ENCODE measurements around the gene RPL36AL. TPM values are rescaled to one million over a fixed set of nuclear protein-coding genes. Genes with fewer than 3 reads are reported as not detected.
"Not testable (repeated sequence)": the region's sequence is repeated elsewhere in the genome, so short reads cannot be mapped to it uniquely, and the experiment has no call there.

Gene RPL36AL
- total RNA-seq: 100 to 1,000 TPM; 132 to 214 (median 159) TPM

DNA sequence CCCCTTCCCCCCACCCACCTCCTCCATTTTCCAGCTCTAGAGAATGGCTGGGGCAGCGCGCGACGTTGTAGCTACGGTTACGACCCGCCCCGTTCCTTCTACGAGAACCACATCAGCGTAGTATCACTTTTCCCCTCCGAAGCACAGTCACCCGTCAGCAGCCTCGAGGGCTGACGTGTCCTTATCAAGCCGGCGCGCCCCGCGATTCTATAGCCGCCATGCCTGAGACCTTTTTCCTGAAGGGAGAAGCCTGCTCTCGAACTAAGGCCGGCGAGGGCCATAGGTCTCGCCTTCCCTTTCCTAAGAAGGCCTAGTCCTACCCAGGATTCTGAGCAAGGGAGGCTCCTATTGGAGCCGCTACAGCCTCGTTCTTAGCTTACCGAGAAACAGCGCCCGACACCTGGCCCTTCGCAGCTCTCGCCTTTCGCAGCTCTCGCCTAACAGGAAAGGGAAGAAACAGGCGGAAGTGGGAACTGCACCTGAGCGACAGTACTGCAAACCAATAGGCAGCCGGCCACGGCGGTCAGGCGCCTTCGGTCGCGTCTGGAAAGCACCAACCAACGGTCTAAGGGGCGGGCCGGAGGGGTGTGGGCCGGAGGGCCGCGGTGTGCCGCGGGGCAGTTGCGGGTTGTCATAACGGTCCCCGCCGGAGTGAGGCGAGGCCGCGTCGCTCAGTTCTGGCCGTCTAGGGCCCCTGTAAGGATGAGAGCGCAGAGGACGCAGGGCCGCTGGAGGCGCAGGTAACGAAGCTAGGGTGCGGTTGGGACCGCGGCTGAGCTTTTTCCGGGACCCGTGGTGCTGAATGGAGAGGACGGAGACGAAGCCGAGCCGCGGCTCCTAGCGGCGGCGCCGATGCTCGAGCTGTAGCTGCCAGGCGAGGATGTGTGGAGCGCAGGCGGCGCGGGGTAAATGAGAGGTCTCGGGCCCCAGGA, at the start of gene RPL36AL, which contains the start of gene MGAT2:
TSS of gene RPL36AL (minus strand) at position 445 of the 932 bp plus-strand sequence. CDS start 1,522 bp downstream, outside the sequence.
TSS of gene MGAT2 (plus strand) at position 618 of the 932 bp plus-strand sequence. CDS start 470 bp downstream, outside the sequence.
- intact Hi-C loops (cut with DNase I; ENCODE audit: low total_unique reads): no loop called here
- peak; percentile 97 to 99 for DNase-seq (ENCODE audit: low spot score in 2 of 2)
- TF ChIP-seq POLR2A (IDR thresholded peaks at IDR 0.05) (peak in 1 of 2 donors; percentile 69), CTCF (IDR thresholded peaks at IDR 0.05) (peak in 1 of 3 donors; percentile 33)
- WGBS, 2 donors: 0% methylated on average over 58 to 83 of the region's 85 CpGs
- peak within 1 kb of the TSS; percentile 77 for H3K4me3 ChIP-seq (ENCODE audit: low read depth, poor library complexity, severe bottlenecking)

DNA sequence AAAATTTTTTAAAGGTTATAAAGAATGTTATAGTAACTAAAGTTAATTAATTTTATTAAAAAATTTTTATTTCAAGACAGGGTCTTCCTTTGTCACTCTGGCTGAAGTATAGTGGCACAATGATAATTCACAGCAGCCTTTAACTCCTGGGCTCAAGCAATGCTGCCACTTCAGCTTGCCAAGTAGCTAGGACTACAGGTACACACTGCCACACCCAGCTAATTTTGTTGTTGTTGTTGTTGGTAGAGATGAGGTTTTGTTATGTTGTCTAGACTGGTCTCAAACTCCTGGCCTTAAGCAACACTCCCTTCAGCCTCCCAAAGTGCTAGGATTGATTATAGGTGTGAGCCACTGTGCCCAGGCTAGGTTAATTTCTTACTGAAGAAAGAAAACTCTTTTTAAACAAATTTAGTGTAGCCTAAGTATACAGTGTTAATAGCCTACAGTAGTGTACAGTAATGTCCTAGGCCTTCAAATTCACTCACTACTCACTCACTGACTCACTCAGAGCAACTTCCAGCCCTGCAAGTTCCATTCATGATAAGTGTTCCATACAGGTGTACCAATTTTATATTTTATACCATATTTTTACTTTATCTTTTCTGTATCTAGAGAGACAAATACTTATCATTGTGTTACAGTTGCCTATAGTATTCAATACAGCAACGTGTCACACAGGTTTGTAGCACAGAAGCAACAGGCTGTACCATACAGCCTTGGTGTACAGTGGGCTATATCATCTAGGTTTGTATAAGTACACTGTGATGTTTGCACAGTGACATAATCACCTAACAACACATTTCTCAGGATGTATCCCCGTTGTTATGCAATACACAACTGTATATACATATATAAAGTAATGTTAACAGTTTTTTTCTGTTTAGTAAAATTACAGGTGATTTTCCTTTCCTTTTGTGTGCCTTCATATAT, 39.4 kb upstream of the RPL36AL start:
- 85 to 88% methylated on average over 2 of the region's 2 CpGs for WGBS, 2 donors
- no peak for DNase-seq (ENCODE audit: low spot score in 2 of 2)
- H3K4me3 ChIP-seq (ENCODE audit: low read depth, poor library complexity, severe bottlenecking): no peak overlapping the region
- TF ChIP-seq POLR2A (IDR thresholded peaks at IDR 0.05) (no peak), CTCF (IDR thresholded peaks at IDR 0.05) (no peak)
- intact Hi-C loops (cut with DNase I; ENCODE audit: low total_unique reads): no loop called here

DNA sequence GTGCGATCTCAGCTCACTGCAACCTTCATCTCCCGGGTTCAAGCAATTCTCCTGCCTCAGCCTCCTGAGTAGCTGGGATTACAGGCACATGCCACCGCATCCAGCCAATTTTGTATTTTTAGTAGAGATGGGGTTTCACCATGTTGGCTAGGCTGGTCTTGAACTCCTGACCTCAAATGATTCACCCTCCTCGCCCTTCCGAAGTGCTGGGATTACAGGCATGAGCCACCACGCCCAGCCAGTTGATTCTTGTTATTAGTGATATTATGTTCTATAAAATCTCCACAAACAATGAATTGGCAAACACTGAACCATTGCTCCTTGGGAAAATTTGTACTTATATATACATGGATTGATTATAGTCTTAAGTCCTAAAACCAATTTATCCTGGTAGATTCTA, 37.1 kb upstream of the RPL36AL start:
- H3K4me3 ChIP-seq (ENCODE audit: low read depth, poor library complexity, severe bottlenecking); DNase-seq (ENCODE audit: low spot score in 2 of 2); intact Hi-C loops (cut with DNase I; ENCODE audit: low total_unique reads): not testable (repeated sequence)
- WGBS, 2 donors: 76 to 78% methylated on average over 6 of the region's 6 CpGs

DNA sequence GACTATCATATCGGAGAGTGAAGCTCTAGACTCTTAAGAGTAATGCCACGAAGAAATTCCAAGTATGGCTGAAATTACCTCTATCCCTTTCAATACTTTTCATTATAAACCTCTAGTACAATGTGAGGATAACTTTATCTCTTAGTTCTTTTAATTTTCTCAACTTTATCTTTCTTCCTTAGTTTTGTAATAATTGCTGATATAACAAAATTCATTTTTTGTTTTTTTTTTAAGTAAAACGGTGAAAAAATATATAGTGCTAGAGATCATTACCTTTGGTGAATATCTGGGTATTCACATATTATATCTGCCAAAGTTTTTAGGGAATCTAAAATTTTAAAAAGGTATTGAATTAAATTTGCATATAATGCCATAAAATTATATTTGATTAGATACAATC, 34.1 kb upstream of the RPL36AL start:
- no peak for DNase-seq (ENCODE audit: low spot score in 2 of 2)
- intact Hi-C loops (cut with DNase I; ENCODE audit: low total_unique reads): no loop called here
- no peak overlapping the region for H3K4me3 ChIP-seq (ENCODE audit: low read depth, poor library complexity, severe bottlenecking)
- WGBS, 2 donors: 96 to 97% methylated on average over 3 of the region's 3 CpGs
- TF ChIP-seq POLR2A (IDR thresholded peaks at IDR 0.05) (no peak), CTCF (IDR thresholded peaks at IDR 0.05) (no peak)

DNA sequence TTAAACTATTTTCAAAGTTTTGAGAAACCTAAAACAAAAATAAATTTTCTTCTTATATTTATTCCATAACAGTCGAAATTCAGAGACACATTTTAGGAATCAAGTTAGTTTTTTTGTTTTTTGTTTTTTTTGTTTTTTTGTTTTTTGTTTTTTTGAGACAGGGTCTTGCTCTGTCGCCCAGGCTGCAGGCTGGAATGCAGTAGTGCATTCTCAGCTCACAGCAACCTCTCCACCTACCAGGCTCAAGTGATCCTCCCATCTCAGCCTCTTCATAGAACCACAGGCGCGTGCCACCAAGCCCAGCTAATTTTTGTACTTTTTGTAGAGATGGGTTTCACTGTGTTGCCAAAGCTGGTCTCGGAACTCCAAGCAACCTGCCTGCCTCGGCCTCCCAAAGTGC, 33.1 kb upstream of the RPL36AL start:
- no peak for DNase-seq (ENCODE audit: low spot score in 2 of 2)
- 96% methylated on average over 6 of the region's 6 CpGs for WGBS, 2 donors
- no peak overlapping the region for H3K4me3 ChIP-seq (ENCODE audit: low read depth, poor library complexity, severe bottlenecking)
- TF ChIP-seq POLR2A (IDR thresholded peaks at IDR 0.05) (no peak), CTCF (IDR thresholded peaks at IDR 0.05) (no peak)
- intact Hi-C loops (cut with DNase I; ENCODE audit: low total_unique reads): no loop called here

DNA sequence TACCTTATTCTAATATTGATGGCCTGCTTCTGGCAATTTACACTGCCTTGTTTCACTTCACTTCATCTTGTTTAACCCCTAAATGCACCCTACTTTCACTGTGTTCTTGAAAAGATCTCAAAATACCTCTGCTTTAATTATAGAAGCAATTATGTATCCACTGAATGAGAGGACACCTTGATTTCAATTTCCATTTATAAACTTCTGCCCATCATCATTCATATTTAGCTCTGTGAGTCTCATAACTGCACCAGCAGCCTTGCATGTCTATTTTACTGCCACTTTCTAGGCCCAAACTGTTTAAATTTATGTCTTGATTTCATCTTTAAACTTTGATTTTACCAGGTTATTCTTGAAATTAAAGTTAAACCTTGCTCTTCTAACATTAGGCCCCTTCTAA, 21.7 kb upstream of the RPL36AL start:
- no peak for TF ChIP-seq CTCF (IDR thresholded peaks at IDR 0.05)
- TF ChIP-seq POLR2A (IDR thresholded peaks at IDR 0.05): no peak
- no peak overlapping the region for H3K4me3 ChIP-seq (ENCODE audit: low read depth, poor library complexity, severe bottlenecking)
- no peak for DNase-seq (ENCODE audit: low spot score in 2 of 2)
- intact Hi-C loops (cut with DNase I; ENCODE audit: low total_unique reads): no loop called here
